NCI-H524 (cell line): Measurements from ENCODE around the gene MAGEA6.

Experiments used
- DNase-seq, 2 experiments: peaks; one replicate each; lab custom pipeline; 2025; lab: John Stamatoyannopoulos, UW

Gene MAGEA6

DNA sequence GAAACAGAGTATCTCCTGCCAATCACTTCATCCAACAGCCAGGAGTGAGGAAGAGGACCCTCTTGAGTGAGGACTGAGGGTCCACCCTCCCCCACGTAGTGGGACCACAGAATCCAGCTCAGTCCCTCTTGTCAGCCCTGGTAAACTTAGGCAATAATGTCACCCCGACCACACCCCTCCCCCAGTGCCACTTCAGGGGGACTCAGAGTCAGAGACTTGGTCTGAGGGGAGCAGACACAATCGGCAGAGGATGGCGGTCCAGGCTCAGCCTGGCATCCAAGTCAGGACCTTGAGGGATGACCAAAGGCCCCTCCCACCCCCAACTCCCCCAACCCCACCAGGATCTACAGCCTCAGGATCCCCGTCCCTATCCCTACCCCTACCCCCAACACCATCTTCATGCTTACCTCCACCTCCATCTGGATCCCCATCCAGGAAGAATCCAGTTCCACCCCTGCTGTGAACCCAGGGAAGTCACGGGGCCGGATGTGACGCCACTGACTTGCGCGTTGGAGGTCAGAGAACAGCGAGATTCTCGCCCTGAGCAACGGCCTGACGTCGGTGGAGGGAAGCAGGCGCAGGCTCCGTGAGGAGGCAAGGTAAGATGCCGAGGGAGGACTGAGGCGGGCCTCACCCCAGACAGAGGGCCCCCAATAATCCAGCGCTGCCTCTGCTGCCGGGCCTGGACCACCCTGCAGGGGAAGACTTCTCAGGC lies 36.1 kb downstream of the MAGEA6 start, which contains the start of the genes CSAG1 and MAGEA12:
CSAG1 (minus strand) TSS at position 461 of the 715 bp plus-strand sequence. CDS start 1,261 bp downstream, outside the sequence.
MAGEA12 (plus strand) TSS at position 497 of the 715 bp plus-strand sequence. CDS start 2,405 bp downstream, outside the sequence.
- DNase-seq = no peak

DNA sequence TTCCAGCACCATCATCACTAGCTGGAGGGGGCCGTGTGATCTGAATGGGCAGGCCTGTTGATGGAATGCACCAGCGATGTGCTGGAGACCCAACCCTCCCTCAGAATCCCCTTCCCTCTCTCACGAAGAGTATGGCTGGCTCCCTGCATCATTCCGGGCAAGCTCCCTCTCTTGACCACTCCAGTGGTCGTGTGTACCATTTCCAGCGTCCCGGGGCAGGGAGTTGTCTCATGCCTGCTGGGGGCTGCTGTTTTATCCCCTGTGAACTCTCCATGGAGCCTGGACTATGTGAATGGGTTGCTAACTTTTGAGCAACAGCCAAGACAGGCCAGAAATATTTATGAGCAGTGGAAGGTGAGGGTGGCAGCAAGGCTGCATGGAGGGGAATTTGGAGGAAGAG lies 44.1 kb downstream of the MAGEA6 start:
- DNase-seq = no peak
